Suprapubic skin (tissue), 2 donors: Measurements from ENCODE around the gene ADAMTS2.

Experiments
- EP300 ChIP-seq: sonication (generic); formaldehyde crosslinking; IDR thresholded peaks from one replicate; pipeline ENCODE4 v1.6.1; 2017; ENCODE audit warnings: antibody characterized with exemption
- POLR2A ChIP-seq, 2 donors: fragments of 450-650 bp; IDR thresholded peaks; one replicate each; pipeline ENCODE4 v1.6.1; 2017; ENCODE audit warnings: antibody characterized with exemption in 2 of 2, mild to moderate bottlenecking in 2 of 2, moderate library complexity in 2 of 2

- TF ChIP-seq EP300 (no peak), POLR2A (IDR thresholded peaks at IDR 0.05) (no peak)
Measured at GRCh38 chr5:179321206-179321987, 23.9 kb downstream of the ADAMTS2 start.
